SW 1271 (cell line): Measurements from ENCODE around the gene GSTT2.
A peak's percentile ranks its signal among the peaks of the same experiment; 100 is the strongest.
"Not testable (repeated sequence)": the region's sequence is repeated elsewhere in the genome, so short reads cannot be mapped to it uniquely, and the experiment has no call there.

ENCODE experiments used
- DNase-seq, 2 experiments: peaks; one replicate each; lab custom pipeline; 2025; lab: John Stamatoyannopoulos, UW

GSTT2 gene

GRCh38 chr22:23974345-23974744, 5.6 kb upstream of the GSTT2 start, which contains the start of gene DDT:
Gene DDT (minus strand): TSS chr22:23974441. CDS start chr22:23974414, 27 bp downstream.
- DNase-seq, result not testable (repeated sequence)

- DNase-seq, result not testable (repeated sequence)
Observed at GRCh38 chr22:23974836-23975352, 5.0 kb upstream of the GSTT2 start.

GRCh38 chr22:23977304-23977703, 2.6 kb upstream of the GSTT2 start:
- DNase-seq, result not testable (repeated sequence)

GRCh38 chr22:23980567-23980966, 633 bp downstream of the GSTT2 start:
- DNase-seq, result not testable (repeated sequence)

- peak in 1 of 2 experiments; percentile 2 for DNase-seq
Observed at GRCh38 chr22:23984430-23984829, 4.5 kb downstream of the GSTT2 start.

GRCh38 chr22:23986089-23986488, 6.2 kb downstream of the GSTT2 start:
- DNase-seq, result not testable (repeated sequence)

- not testable (repeated sequence) for DNase-seq
Observed at GRCh38 chr22:23986538-23987178, 6.7 kb downstream of the GSTT2 start.

- DNase-seq, result not testable (repeated sequence)
Observed at GRCh38 chr22:23989583-23990244, 9.8 kb downstream of the GSTT2 start.

GRCh38 chr22:23993080-23993479, 13.1 kb downstream of the GSTT2 start:
- DNase-seq, result not testable (repeated sequence)

GRCh38 chr22:23993581-23994177, 13.7 kb downstream of the GSTT2 start:
- DNase-seq, result not testable (repeated sequence)

GRCh38 chr22:23997092-23997491, 17.2 kb downstream of the GSTT2 start:
- no peak for DNase-seq

GRCh38 chr22:23999779-24000178, 19.8 kb downstream of the GSTT2 start:
- DNase-seq, result not testable (repeated sequence)

- no peak for DNase-seq
Observed at GRCh38 chr22:24001314-24001713, 21.4 kb downstream of the GSTT2 start.

- DNase-seq, result no peak
Observed at GRCh38 chr22:24002272-24002671, 22.3 kb downstream of the GSTT2 start.

GRCh38 chr22:24002851-24003250, 22.9 kb downstream of the GSTT2 start:
- DNase-seq, result no peak

- no peak for DNase-seq
Observed at GRCh38 chr22:24003887-24004286, 24.0 kb downstream of the GSTT2 start.

- DNase-seq, result no peak
Observed at GRCh38 chr22:24005201-24005600, 25.3 kb downstream of the GSTT2 start, which contains the start of gene GSTT4. Gene GSTT4 (minus strand): TSS chr22:24005453. CDS start chr22:24005356, 97 bp downstream.

- no peak for DNase-seq
Observed at GRCh38 chr22:24006207-24006913, 26.4 kb downstream of the GSTT2 start.

- no peak for DNase-seq
Observed at GRCh38 chr22:24006914-24007214, 26.9 kb downstream of the GSTT2 start.

GRCh38 chr22:24007253-24008021, 27.5 kb downstream of the GSTT2 start:
- DNase-seq, result no peak

GRCh38 chr22:24008022-24008283, 28.0 kb downstream of the GSTT2 start:
- DNase-seq, result no peak
